ENCODE results near the gene SRP9. TPM values are rescaled to one million over a fixed set of nuclear protein-coding genes. Genes with fewer than 3 reads are reported as not detected.

Gene SRP9
- total RNA-seq, 4 donors from 2014 or later, result 95.1 to 192 (median 164) TPM

- no peak for TF ChIP-seq CTCF (IDR thresholded peaks at IDR 0.05)
- TF ChIP-seq POLR2A (IDR thresholded peaks at IDR 0.05; ENCODE audit: low read depth), result no peak
- TF ChIP-seq POLR2AphosphoS5 (IDR thresholded peaks at IDR 0.05), result no peak
- TF ChIP-seq EP300 (IDR thresholded peaks at IDR 0.05), result no peak
- peak overlapping the region; percentile 60 to 68 (median 66) for H3K27ac ChIP-seq (replicated peaks in 1 of 4)
- intact Hi-C loops (cut with DNase I), result no loop called here
Measured at GRCh38 chr1:225820522-225821120, 43.0 kb downstream of the SRP9 start.

GRCh38 chr1:225822655-225823403, 45.2 kb downstream of the SRP9 start:
- no peaks in the 10 kb centered on the region for H3K27me3 ChIP-seq
- peaks cover 50 to 88% (median 77%) of the 10 kb centered on the region in 4 donors for H3K4me1 ChIP-seq
- H3K9me3 ChIP-seq, result no peaks in the 10 kb centered on the region
- peak overlapping the region in 2 of 4 donors; percentile 22 to 27 for H3K27ac ChIP-seq (replicated peaks in 1 of 4)
- TF ChIP-seq POLR2AphosphoS5 (IDR thresholded peaks at IDR 0.05) (no peak), POLR2A (IDR thresholded peaks at IDR 0.05; ENCODE audit: low read depth) (no peak), CTCF (IDR thresholded peaks at IDR 0.05) (no peak), EP300 (IDR thresholded peaks at IDR 0.05) (no peak)
- H3K36me3 ChIP-seq, result peaks cover 4 to 23% (median 8%) of the 10 kb centered on the region in 4 donors
- DNase-seq (ENCODE audit: extremely low spot score), result no peak
- WGBS, result 76% methylated on average over 11 of the region's 12 CpGs
- no peak overlapping the region for H3K4me3 ChIP-seq
- intact Hi-C loops (cut with DNase I), result no loop called here

More at GRCh38 chr1:225820522-225821120, 43.0 kb downstream of the SRP9 start:
- Histone ChIP-seq H3K27me3 (no peaks in the 10 kb centered on the region), H3K36me3 (peaks cover 4 to 17% (median 8%) of the 10 kb centered on the region in 4 donors), H3K4me3 (no peak overlapping the region), H3K9me3 (no peaks in the 10 kb centered on the region), H3K4me1 (peaks cover 62 to 92% (median 83%) of the 10 kb centered on the region in 4 donors)
- WGBS, result 73% methylated on average over 5 of the region's 5 CpGs
- no peak for DNase-seq (ENCODE audit: extremely low spot score)

- Histone ChIP-seq H3K27me3 (no peaks in the 10 kb centered on the region), H3K4me3 (no peak overlapping the region), H3K27ac (replicated peaks in 1 of 4) (peak overlapping the region in 1 of 4 donors; percentile 22), H3K9me3 (no peaks in the 10 kb centered on the region), H3K36me3 (peaks cover 7 to 26% (median 11%) of the 10 kb centered on the region in 4 donors), H3K4me1 (peaks cover 42 to 78% (median 68%) of the 10 kb centered on the region in 4 donors)
- TF ChIP-seq EP300 (IDR thresholded peaks at IDR 0.05), result no peak
- TF ChIP-seq POLR2AphosphoS5 (IDR thresholded peaks at IDR 0.05), result no peak
- TF ChIP-seq CTCF (IDR thresholded peaks at IDR 0.05), result no peak
- TF ChIP-seq POLR2A (IDR thresholded peaks at IDR 0.05; ENCODE audit: low read depth), result no peak
- intact Hi-C loops (cut with DNase I), result no loop called here
- no peak for DNase-seq (ENCODE audit: extremely low spot score)
- WGBS, result 72% methylated on average over 7 of the region's 12 CpGs
Measured at GRCh38 chr1:225823811-225824261, 46.2 kb downstream of the SRP9 start.

- no peak for DNase-seq (ENCODE audit: extremely low spot score)
- H3K27ac ChIP-seq (replicated peaks in 1 of 4), result peak overlapping the region in 1 of 4 donors; percentile 11
- no peak overlapping the region for H3K4me3 ChIP-seq
- H3K9me3 ChIP-seq, result no peaks in the 10 kb centered on the region
- intact Hi-C loops (cut with DNase I), result no loop called here
- peaks cover 14 to 33% (median 17%) of the 10 kb centered on the region in 4 donors for H3K36me3 ChIP-seq
- TF ChIP-seq POLR2A (IDR thresholded peaks at IDR 0.05; ENCODE audit: low read depth), result no peak
- TF ChIP-seq EP300 (IDR thresholded peaks at IDR 0.05), result no peak
- TF ChIP-seq POLR2AphosphoS5 (IDR thresholded peaks at IDR 0.05), result no peak
- WGBS, result 94% methylated on average over 12 of the region's 12 CpGs
- H3K27me3 ChIP-seq, result no peaks in the 10 kb centered on the region
- peaks cover 37 to 72% (median 63%) of the 10 kb centered on the region in 4 donors for H3K4me1 ChIP-seq
Measured at GRCh38 chr1:225824533-225824941, 46.9 kb downstream of the SRP9 start.

GRCh38 chr1:225825078-225825477, 47.5 kb downstream of the SRP9 start:
- Histone ChIP-seq H3K36me3 (peaks cover 14 to 38% (median 21%) of the 10 kb centered on the region in 4 donors), H3K4me1 (peaks cover 32 to 67% (median 58%) of the 10 kb centered on the region in 4 donors), H3K27ac (replicated peaks in 1 of 4) (no peak overlapping the region), H3K9me3 (no peaks in the 10 kb centered on the region), H3K27me3 (no peaks in the 10 kb centered on the region), H3K4me3 (no peak overlapping the region)
- TF ChIP-seq CTCF (IDR thresholded peaks at IDR 0.05) (no peak), POLR2A (IDR thresholded peaks at IDR 0.05; ENCODE audit: low read depth) (no peak), POLR2AphosphoS5 (IDR thresholded peaks at IDR 0.05) (no peak), EP300 (IDR thresholded peaks at IDR 0.05) (no peak)
- no peak for DNase-seq (ENCODE audit: extremely low spot score)
- intact Hi-C loops (cut with DNase I), result no loop called here
- WGBS, result 91% methylated on average over 6 of the region's 6 CpGs
